CD8-positive, alpha-beta memory T cell (primary cell): Measurements from ENCODE around the gene RAB14. TPM values are rescaled to one million over a fixed set of nuclear protein-coding genes. Genes with fewer than 3 reads are reported as not detected.
"Not testable (repeated sequence)": the region's sequence is repeated elsewhere in the genome, so short reads cannot be mapped to it uniquely, and the experiment has no call there.

ENCODE experiments used
- CTCF ChIA-PET: fragments of 350-600 bp; sonication (Branson Sonifier 250); formaldehyde crosslinking; loops from one replicate; lab custom pipeline; 2021; ENCODE audit warnings: antibody characterized with exemption; lab: Charles Lee
- POLR2A ChIA-PET: fragments of 350-600 bp; sonication (Branson Sonifier 250); formaldehyde crosslinking; loops from one replicate; lab custom pipeline; 2021; ENCODE audit warnings: antibody characterized with exemption; lab: Charles Lee
- DNase-seq, 5 donors: peaks; one replicate each; pipeline versions ENCODE4 v3.0.0 to v3.0.0-alpha.2; 2020 to 2022; ENCODE audit warnings: mixed read lengths in 1 of 5
- H3K27ac ChIP-seq: one replicate; pipeline ENCODE4 v1.7.0; 2013; ENCODE audit warnings: low read depth, mild to moderate bottlenecking, low read length, moderate library complexity
- H3K27me3 ChIP-seq: 2 replicates; pipeline ENCODE4 v1.7.0; 2013; ENCODE audit warnings: low read length, mild to moderate bottlenecking; ENCODE audit not compliant: insufficient read depth, poor library complexity, severe bottlenecking
- H3K36me3 ChIP-seq: 2 replicates; pipeline ENCODE4 v1.7.0; 2013; ENCODE audit warnings: mild to moderate bottlenecking, low read length, moderate library complexity; ENCODE audit not compliant: insufficient read depth
- H3K4me1 ChIP-seq: 2 replicates; pipeline ENCODE4 v1.7.0; 2013; ENCODE audit warnings: mild to moderate bottlenecking, low read length, moderate library complexity; ENCODE audit not compliant: insufficient read depth
- H3K4me3 ChIP-seq: 2 replicates; pipeline ENCODE4 v1.7.0; 2013; ENCODE audit warnings: mild to moderate bottlenecking, low read length
- H3K9me3 ChIP-seq: 2 replicates; pipeline ENCODE4 v1.7.0; 2013; ENCODE audit warnings: mild to moderate bottlenecking, low read length
- H3K27ac Mint-ChIP-seq, 8 donors: one replicate each; pipeline ENCODE4 v1.8.0; 2020 to 2021; ENCODE audit warnings: mixed read lengths in 8 of 8, mild to moderate bottlenecking in 6 of 8, inconsistent platforms in 3 of 8, moderate library complexity in 3 of 8
- H3K27me3 Mint-ChIP-seq, 2 donors: one replicate each; pipeline ENCODE4 v1.8.0; 2020 to 2021; ENCODE audit warnings: mixed read lengths in 2 of 2, mild to moderate bottlenecking in 1 of 2, moderate library complexity in 1 of 2
- H3K36me3 Mint-ChIP-seq, 3 donors: one replicate each; pipeline ENCODE4 v1.8.0; 2020 to 2021; ENCODE audit warnings: mixed read lengths in 3 of 3, inconsistent platforms in 1 of 3, mild to moderate bottlenecking in 1 of 3
- H3K4me1 Mint-ChIP-seq, 3 donors: one replicate each; pipeline ENCODE4 v1.8.0; 2020 to 2021; ENCODE audit warnings: mixed read lengths in 3 of 3, inconsistent platforms in 1 of 3, mild to moderate bottlenecking in 1 of 3
- H3K4me3 Mint-ChIP-seq, 7 donors: one replicate each; pipeline ENCODE4 v1.8.0; 2020 to 2021; ENCODE audit warnings: mixed read lengths in 7 of 7, mild to moderate bottlenecking in 6 of 7, moderate library complexity in 4 of 7, inconsistent platforms in 2 of 7
- H3K9me3 Mint-ChIP-seq, 5 donors: one replicate each; pipeline ENCODE4 v1.8.0; 2020 to 2022; ENCODE audit warnings: mixed read lengths in 5 of 5, mild to moderate bottlenecking in 3 of 5, moderate library complexity in 2 of 5, inconsistent platforms in 1 of 5
- polyA plus RNA-seq: library from polyadenylated mRNA; unstranded; fragments of 300-500 nt; fragmentation: Illumina TruSeq; gene quantifications from one replicate; pipeline ENCODE4 v1.2.3, GENCODE V29; 2021
- total RNA-seq, 2 experiments: library from RNA; stranded (reverse); gene quantifications; one replicate each; pipeline ENCODE4 v1.2.3, GENCODE V29; 2021

The RAB14 gene
- total and polyA plus RNA-seq, 3 experiments from 2014 or later: 51.0 to 85.4 (median 81.7) TPM

DNA sequence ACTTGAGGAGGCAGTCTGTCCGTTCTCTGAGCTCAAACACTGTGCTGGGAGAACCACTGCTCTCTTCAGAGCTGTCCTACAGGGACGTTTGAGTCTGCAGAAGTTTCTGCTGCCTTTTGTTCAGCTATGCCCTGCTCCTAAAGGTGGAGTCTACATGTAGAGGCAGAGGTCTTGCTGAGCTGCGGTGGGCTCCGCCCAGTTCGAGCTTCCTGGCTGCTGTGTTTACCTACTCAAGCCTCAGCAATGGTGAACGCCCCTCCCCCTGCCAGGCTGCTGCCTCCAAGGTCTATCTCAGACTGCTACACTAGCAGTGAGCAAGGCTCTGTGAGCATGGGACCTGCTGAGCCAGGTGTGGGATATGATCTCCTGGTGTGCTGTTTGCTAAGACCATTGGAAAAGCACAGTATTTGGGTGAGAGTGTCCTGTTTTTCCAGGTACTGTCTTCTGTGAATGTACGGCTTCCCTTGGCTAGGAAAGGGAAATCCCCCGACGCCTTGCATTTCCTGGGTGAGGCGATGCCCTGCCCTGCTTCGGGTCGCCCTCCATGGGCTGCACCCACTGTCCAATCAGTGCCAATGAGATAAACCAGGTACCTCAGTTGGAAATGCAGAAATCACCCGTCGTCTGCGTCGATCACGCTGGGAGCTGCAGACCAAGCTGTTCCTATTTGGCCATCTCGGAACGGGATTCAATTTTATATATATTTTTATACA lies 68.4 kb downstream of the RAB14 start:
- Mint-ChIP-seq H3K27me3 (no peaks in the 10 kb centered on the region), H3K4me3 (peak overlapping the region; percentile 55 to 80 (median 72)), H3K27ac (peak overlapping the region; percentile 41 to 91 (median 86)), H3K36me3 (peaks cover 39 to 83% (median 40%) of the 10 kb centered on the region in 3 donors), H3K4me1 (peaks cover 63 to 88% (median 80%) of the 10 kb centered on the region in 3 donors), H3K9me3 (peaks cover 6 to 9% (median 8%) of the 10 kb centered on the region in 5 donors)
- ChIA-PET POLR2A (interaction anchor here (0.6 to 2.3 kb wide), 4 partner anchors 9 to 552 kb away, joined by 3 to 22 read pairs (median 4); partner anchors contain the start of gene RAB14), CTCF (interaction anchor here (0.8 to 1.9 kb wide), 9 partner anchors 9 to 152 kb away, joined by 3 to 8 read pairs (median 3); partner anchors contain the start of genes CNTRL and RAB14)
- Histone ChIP-seq H3K27ac (peak overlapping the region; percentile 47), H3K27me3 (no peaks in the 10 kb centered on the region), H3K4me1 (peaks cover 30% of the 10 kb centered on the region), H3K9me3 (no peaks in the 10 kb centered on the region), H3K4me3 (peak overlapping the region; percentile 67), H3K36me3 (no peaks in the 10 kb centered on the region)
- DNase-seq: peak; percentile 44 to 88 (median 65)

DNA sequence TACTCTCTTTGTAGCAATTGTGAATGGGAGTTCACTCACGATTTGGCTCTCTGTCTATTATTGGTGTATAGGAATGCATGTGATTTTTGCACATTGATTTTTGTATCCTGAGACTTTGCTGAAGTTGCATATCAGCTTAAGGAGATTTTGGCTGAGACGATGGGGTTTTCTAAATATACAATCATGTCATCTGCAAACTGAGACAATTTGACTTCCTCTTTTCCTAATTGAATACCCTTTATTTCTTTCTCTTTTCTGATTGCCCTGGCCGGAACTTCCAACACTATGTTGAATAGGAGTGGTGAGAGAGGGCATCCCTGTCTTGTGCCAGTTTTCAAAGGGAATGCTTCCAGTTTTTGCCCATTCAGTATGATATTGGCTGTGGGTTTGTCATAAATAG lies 72.3 kb downstream of the RAB14 start:
- H3K4me3 Mint-ChIP-seq: peak overlapping the region in 1 of 7 donors; percentile 3
- H3K4me1 Mint-ChIP-seq: peaks cover 60 to 92% (median 88%) of the 10 kb centered on the region in 3 donors
- H3K4me3 ChIP-seq, H3K36me3 ChIP-seq, H3K27me3 ChIP-seq, H3K9me3 Mint-ChIP-seq, H3K27me3 Mint-ChIP-seq, H3K9me3 ChIP-seq, POLR2A ChIA-PET, H3K27ac ChIP-seq, DNase-seq: not testable (repeated sequence)
- H3K27ac Mint-ChIP-seq: peak overlapping the region in 4 of 8 donors; percentile 6 to 70 (median 18)
- H3K4me1 ChIP-seq: peaks cover 32% of the 10 kb centered on the region
- CTCF ChIA-PET: interaction anchor here (1.9 kb wide), 1 partner anchor 15 kb away, joined by 4 read pairs; no protein-coding TSS in a partner anchor
- H3K36me3 Mint-ChIP-seq: peaks cover 39 to 79% (median 56%) of the 10 kb centered on the region in 3 donors

Other genes with a start within 250 kb of the RAB14 start
- 1 to 10 TPM; 1.1 to 1.3 TPM for gene C5, start 151.6 kb downstream of the RAB14 start, total RNA-seq
- not detected for gene C5, start 151.6 kb downstream of the RAB14 start, polyA plus RNA-seq
- 10 to 100 TPM; 59.4 to 62.8 TPM for gene CNTRL, start 126.9 kb downstream of the RAB14 start, total RNA-seq
- gene CNTRL, start 126.9 kb downstream of the RAB14 start, polyA plus RNA-seq: 24.6 TPM
- gene GSN, start 66.3 kb upstream of the RAB14 start, total RNA-seq: 1 to 10 TPM; 4.1 to 4.2 TPM
- gene GSN, start 66.3 kb upstream of the RAB14 start, polyA plus RNA-seq: 6.3 TPM
- gene STOM, start 168.4 kb upstream of the RAB14 start, total RNA-seq: 10 to 100 TPM; 63.0 to 67.3 TPM
- gene STOM, start 168.4 kb upstream of the RAB14 start, polyA plus RNA-seq: 315 TPM